ENCODE data around the gene RASGEF1B.

DNA sequence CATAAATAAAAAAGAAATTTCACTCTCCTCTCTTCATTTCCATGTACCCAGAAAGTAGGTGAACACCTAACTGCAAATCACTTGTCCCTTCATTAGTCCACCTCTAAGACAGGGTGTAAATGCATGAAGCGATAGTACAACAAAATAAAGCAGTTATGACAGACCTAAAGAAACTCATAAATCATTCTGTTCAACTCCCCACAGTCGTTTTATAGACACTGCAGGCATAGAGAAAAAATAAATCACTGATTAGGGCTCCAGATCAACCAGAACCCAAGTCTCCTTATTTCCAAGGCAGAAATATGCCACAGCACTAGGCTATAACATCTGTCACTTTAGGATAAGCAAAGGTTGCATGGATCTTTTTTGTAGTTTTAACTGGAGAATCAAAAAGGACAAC lies 3.0 kb downstream of the RASGEF1B start:
- no peak for TF ChIP-seq EP300 (IDR thresholded peaks at IDR 0.05)
- TF ChIP-seq KDM1A (IDR thresholded peaks at IDR 0.05; ENCODE audit: low read depth) = no peak
- no peak for TF ChIP-seq JUN (IDR thresholded peaks at IDR 0.05)
- TF ChIP-seq, protein P1, sequence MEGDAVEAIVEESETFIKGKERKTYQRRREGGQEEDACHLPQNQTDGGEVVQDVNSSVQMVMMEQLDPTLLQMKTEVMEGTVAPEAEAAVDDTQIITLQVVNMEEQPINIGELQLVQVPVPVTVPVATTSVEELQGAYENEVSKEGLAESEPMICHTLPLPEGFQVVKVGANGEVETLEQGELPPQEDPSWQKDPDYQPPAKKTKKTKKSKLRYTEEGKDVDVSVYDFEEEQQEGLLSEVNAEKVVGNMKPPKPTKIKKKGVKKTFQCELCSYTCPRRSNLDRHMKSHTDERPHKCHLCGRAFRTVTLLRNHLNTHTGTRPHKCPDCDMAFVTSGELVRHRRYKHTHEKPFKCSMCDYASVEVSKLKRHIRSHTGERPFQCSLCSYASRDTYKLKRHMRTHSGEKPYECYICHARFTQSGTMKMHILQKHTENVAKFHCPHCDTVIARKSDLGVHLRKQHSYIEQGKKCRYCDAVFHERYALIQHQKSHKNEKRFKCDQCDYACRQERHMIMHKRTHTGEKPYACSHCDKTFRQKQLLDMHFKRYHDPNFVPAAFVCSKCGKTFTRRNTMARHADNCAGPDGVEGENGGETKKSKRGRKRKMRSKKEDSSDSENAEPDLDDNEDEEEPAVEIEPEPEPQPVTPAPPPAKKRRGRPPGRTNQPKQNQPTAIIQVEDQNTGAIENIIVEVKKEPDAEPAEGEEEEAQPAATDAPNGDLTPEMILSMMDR (IDR thresholded peaks at IDR 0.05) = no peak
- no peak for TF ChIP-seq SMC3 (IDR thresholded peaks at IDR 0.05)
- TF ChIP-seq NR3C1 (IDR thresholded peaks at IDR 0.05) = no peak
- no peak for TF ChIP-seq EHMT2 (IDR thresholded peaks at IDR 0.05; ENCODE audit: low read depth)
- no peak for TF ChIP-seq RAD21 (conservative IDR thresholded peaks at IDR 0.05 in 1 of 2, IDR thresholded peaks at IDR 0.05 in 1 of 2)
- TF ChIP-seq RNF2 (IDR thresholded peaks at IDR 0.05; ENCODE audit: borderline replicate concordance, low read depth) = no peak
- no peak for TF ChIP-seq CHD2 (IDR thresholded peaks at IDR 0.05; ENCODE audit: low read length, partially characterized antibody)
- no peak for TF ChIP-seq POLR2A (IDR thresholded peaks at IDR 0.05; ENCODE audit: low read length)
- TF ChIP-seq, protein P2, sequence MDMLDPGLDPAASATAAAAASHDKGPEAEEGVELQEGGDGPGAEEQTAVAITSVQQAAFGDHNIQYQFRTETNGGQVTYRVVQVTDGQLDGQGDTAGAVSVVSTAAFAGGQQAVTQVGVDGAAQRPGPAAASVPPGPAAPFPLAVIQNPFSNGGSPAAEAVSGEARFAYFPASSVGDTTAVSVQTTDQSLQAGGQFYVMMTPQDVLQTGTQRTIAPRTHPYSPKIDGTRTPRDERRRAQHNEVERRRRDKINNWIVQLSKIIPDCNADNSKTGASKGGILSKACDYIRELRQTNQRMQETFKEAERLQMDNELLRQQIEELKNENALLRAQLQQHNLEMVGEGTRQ (IDR thresholded peaks at IDR 0.05) = no peak

All from A549 (cell line).